HG03060 (cell line): ENCODE measurements around the gene PIWIL4.
"Not testable (repeated sequence)": the region's sequence is repeated elsewhere in the genome, so short reads cannot be mapped to it uniquely, and the experiment has no call there.

Experiments used
- ATAC-seq: cut with Tn5 transposase; IDR thresholded peaks from one replicate; pipeline ENCODE4 v1.9.1; 2021; ENCODE audit warnings: low read depth, moderate number of reproducible peaks; ENCODE audit not compliant: unreplicated experiment

Gene PIWIL4

GRCh38 chr11:94546162-94546470 is 21.1 kb upstream of the PIWIL4 start:
- ATAC-seq: no peak

DNA sequence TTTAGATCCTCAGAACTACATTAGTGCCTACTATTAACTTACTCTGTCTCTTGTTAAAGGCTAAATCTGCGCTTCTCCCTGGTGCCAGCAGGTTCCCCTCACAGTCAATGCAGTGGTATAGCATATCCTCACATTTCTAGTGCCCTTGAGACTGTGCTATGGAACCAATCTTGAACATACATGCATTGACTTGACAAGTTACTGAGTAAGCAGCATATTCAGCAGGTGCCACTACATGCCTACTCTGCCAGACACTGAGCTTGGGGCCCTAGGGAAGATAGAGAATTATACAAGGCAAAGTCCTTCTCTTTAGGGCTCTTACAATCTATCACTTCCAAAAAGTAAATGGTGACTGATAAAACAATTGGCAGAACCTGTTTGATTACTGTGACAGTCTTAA is 20.3 kb upstream of the PIWIL4 start:
- ATAC-seq: no peak

DNA sequence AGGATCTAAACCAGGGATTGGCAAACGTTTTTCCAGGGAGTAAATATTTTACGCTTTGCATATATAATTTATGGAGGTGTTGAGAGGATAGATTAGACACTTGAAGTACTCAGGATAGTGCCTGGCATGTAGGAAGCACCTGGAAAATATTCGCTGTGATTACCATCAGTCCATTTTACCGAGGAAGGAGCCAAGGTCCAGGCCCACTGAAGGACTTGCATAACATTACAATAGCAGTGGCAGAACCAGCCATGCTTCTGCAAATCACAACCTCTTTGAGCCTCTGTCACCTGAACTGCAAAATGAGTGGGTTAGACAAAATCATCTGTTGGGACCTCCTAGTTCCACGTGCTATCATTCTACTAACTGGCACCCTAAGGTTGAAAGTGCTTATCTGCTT is 18.0 kb upstream of the PIWIL4 start:
- ATAC-seq: no peak

DNA sequence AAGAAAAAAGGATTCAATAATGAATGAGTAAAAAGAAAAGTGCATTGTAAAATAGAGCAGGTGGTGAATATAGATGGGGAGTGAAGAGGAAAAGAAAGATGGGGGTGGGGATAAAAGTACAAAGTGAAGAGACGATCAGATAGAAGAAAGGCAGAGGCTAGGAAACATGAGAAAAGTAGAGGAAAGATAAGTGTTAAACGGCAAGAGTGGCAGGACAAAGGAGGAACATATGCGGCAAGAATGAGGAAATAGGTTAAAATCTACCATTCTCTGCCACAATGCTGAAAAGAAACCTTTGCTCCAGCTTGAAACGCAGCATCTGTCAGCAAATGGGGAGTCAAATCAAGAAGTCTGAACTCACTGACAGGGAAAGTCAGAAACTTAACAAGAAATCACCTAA is 16.7 kb upstream of the PIWIL4 start:
- ATAC-seq: no peak

DNA sequence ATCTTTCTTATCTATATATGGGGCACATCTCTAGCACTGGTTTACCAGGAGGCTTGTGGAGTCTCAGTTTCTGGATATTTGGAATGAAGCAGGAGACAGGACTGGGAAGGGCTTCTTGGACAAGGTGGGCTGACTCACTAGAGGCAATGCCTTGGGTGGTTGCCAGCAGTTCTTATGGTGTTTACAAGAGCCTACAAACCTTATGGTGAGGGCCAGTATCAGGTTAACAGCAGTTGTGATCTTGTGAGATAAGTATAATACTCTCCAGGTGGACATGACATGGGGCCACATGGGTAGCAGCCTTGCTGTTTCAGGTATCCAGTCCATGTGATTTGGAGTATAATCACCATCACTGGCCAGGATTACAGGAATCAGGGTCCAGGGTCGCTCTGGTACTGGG is 13.2 kb upstream of the PIWIL4 start:
- ATAC-seq: no peak

DNA sequence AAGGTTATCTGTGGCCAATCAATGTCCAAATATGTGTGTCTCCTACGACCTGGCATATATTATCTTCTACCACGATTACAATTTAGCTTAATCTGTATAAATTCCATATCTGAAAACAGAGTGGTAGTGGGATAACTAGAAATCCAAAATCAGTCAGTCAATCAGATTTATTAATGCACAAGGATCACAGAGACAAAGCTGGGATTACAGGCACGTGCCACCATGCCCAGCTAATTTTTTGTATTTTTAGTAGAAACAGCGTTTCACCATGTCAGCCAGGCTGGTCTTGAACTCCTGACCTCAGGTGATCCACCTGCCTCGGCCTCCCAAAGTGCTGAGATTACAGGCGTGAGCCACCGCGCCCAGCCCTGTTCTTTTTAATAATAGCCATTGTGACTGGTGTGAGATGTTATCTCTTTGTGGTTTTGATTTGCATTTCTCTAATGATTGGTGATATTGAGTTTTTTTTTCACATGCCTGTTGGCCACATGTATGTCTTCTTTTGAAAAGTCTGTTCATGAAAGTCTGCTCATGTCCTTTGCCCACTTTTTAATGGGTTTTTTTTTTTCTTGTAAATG is 11.3 kb upstream of the PIWIL4 start:
- not testable (repeated sequence) for ATAC-seq

DNA sequence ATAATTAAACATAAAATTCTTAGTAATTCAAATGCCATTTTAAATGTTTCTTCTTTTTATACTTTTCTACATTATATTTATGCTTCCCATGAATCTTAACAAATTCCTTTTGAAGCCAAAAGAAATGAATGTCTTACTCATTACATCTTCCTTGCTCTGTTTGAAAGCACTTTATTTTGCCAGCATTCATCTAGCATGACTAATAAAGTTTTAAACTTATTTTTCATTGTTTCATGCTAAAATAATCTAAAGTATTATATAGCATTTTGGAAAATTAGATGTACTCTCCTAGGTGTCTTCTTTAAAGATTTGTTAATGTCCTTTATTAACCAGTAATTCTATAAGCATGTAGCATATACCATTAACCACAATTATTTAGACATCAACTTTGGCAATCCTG is 9.7 kb upstream of the PIWIL4 start:
- ATAC-seq: no peak

- ATAC-seq: no peak
Observed at GRCh38 chr11:94557992-94558391, 9.2 kb upstream of the PIWIL4 start.

GRCh38 chr11:94558468-94558867 is 8.7 kb upstream of the PIWIL4 start:
- ATAC-seq: no peak

DNA sequence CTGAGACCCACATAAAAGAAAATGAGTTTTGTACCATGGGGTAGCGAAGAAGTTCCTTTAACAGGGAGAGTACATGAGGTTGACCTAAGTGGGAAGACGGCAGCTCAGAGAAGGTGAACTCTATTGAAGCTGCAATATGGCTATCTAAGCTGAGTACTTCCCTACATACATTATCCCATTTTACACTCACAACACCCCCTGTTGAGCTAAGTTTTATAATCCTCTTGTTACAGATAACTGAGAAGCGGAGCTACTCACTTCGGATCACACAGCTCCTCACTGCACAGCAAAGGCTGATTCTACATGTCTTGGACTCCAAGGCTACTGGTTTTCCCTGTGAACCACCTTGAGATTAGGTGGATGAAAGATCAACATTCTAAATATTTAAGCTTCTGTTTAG is 8.2 kb upstream of the PIWIL4 start:
- ATAC-seq: no peak

- ATAC-seq: no peak
Observed at GRCh38 chr11:94559361-94559760, 7.8 kb upstream of the PIWIL4 start.

- no peak for ATAC-seq
Observed at GRCh38 chr11:94560834-94561233, 6.3 kb upstream of the PIWIL4 start.

DNA sequence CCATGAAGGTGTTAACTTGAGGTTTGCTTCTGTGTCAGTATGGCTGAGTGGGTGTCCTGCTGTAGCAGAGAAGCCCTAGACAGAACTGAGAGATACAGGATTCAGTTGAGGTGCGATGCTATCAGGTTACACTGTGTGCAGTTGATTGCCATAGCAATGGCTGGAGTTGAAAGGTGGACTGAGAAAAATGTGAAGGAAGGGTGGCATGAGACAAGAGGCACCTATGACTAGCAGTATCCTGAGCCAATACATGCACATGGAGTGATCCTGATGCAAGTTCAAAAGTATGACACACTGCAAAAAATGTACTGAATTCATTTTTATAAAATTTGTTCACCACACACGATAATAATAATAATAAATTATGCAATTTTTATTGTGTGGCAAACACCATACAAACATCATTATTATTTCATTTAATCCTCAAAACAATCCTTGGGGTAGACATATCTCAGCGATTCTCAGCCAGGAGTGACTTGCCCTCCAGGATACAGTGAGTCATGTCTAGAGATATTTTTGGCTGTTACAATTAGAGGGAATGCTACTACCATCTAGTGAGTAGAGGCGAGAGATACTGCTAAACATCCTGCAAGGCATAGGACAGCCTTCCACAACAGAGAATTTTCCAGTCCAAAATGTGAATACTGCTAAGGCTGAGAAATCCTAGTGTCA is 3.9 kb upstream of the PIWIL4 start:
- ATAC-seq: no peak

DNA sequence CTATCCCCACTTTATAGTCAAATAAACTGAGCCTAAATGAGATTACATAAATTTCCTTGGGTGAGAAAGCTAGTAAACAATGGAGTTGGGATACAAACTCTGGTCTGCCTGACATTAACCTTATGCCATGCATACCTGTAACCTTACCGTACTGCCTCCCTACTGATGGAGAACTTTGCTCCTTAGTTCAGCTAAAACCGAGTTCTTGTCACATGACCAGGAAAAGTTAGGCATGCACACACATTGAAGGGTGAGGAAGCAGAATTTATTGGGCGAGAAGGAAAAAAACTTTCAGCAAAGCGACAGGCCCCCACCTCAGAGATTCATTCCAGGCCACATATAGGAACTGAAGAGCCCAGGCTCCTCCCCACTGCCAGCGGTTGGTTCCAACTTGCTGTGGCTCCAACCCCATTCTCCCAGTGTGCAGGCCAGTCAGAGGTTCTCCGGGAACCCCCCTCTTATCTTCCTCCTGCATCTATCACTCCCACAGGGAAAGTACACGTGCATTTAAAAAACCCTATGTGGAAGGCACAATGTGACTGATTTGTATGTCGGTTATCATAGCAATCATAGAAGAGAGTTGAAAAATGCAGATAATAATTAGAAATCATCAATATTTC is 3.2 kb upstream of the PIWIL4 start:
- no peak for ATAC-seq

DNA sequence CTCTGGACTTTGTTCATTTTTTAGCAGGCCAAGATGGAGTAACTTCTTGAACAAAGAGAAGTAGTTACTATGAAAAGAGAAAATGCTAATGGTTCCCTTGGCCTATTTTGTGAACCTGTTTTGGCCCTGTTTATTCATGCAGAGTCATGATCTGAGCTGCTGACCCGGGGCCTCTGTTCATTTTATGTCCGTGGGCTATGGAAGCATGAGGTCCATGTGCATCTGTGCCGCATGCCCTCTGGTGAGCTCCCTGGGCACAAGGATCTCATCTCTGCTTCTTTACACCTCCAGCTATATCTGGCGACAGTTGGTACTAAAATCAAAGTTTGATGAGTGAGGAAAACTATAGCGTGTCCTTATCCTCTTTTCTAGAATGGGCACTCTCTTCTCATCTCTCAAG is 1.0 kb downstream of the PIWIL4 start:
- ATAC-seq: no peak

DNA sequence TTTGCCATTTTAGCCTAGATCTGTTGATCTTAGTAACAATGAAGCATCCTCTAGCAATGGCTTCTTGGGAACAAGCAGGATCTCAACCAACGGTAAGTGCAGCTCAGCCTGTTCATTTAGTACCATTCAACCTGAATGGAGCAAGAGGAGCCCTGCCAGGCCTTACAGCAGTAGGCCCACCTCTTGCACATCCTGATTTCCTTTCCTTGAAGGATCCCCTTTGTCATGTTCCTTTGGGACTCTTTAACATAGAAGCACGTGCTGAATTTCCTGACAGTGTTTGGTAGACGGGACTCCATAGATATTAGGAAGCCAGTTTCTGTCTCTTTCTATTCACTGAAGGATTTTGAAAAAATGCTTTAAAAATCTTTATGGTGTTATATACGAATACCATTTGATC is 1.5 kb downstream of the PIWIL4 start:
- ATAC-seq: no peak

DNA sequence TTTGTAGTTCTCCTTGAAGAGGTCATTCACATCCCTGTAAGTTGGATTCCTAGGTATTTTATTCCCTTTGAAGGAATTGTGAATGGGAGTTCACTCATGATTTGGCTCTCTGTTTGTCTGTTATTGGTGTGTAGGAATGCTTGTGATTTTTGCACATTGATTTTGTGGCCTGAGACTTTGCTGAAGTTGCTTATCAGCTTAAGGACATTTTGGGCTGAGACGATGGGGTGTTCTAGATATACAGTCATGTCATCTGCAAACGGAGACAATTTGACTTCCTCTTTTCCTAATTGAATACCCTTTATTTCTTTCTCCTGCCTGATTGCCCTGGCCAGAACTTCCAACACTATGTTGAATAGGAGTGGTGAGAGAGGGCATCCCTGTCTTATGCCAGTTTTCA is 5.8 kb downstream of the PIWIL4 start:
- not testable (repeated sequence) for ATAC-seq

- no peak for ATAC-seq
Observed at GRCh38 chr11:94574193-94574961, 7.2 kb downstream of the PIWIL4 start.

DNA sequence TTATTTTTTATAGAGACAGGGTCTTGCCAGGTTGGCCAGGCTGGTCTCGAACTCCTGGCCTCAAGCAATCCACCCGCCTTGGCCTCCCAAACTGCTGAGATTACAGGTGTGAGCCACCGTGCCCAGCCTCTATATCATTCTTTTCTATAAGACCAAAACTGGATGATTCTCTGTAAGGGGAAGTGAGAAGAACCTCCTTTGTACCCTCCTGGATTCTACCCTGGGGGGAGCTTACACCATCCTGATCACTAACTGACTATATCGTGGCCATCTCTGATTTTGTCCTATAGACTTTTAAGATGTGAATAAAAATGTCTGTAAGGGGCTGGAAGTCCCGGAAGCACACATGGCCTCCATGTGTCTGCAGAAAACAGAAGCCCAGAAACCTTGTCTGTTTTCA is 9.1 kb downstream of the PIWIL4 start:
- no peak for ATAC-seq

GRCh38 chr11:94577841-94578240 is 10.7 kb downstream of the PIWIL4 start:
- ATAC-seq: no peak

- ATAC-seq: no peak
Observed at GRCh38 chr11:94581926-94582325, 14.8 kb downstream of the PIWIL4 start.
